GM18907 (cell line): ENCODE results near the gene ZP1.

Experiments
- ATAC-seq: cut with Tn5 transposase; IDR thresholded peaks from one replicate; pipeline ENCODE4 v1.9.1; 2021; ENCODE audit warnings: mild to moderate bottlenecking, moderate library complexity; ENCODE audit not compliant: unreplicated experiment

ZP1 gene

GRCh38 chr11:60921777-60922335 is 54.5 kb downstream of the ZP1 start:
- ATAC-seq, result no peak

- ATAC-seq, result no peak
Observed at GRCh38 chr11:60922906-60923305, 55.6 kb downstream of the ZP1 start.

- ATAC-seq, result no peak
Observed at GRCh38 chr11:60923326-60923725, 56.0 kb downstream of the ZP1 start.

GRCh38 chr11:60923800-60924109 is 56.4 kb downstream of the ZP1 start:
- ATAC-seq, result no peak

- no peak for ATAC-seq
Observed at GRCh38 chr11:60924110-60924905, 57.0 kb downstream of the ZP1 start, which contains the start of gene TMEM132A. Gene TMEM132A (plus strand): TSS chr11:60924460. CDS start chr11:60924634, 174 bp downstream.
